ENCODE data around the gene DNAJC8.

Gene DNAJC8

GRCh38 chr1:28257736-28258135 is 24.9 kb upstream of the DNAJC8 start:
- no peak for TF ChIP-seq ARNTL (CRISPR knock-in tag; IDR thresholded peaks at IDR 0.05; ENCODE audit: borderline replicate concordance, low read depth)
- no peak for TF ChIP-seq RARB (CRISPR knock-in tag; IDR thresholded peaks at IDR 0.05)
- no peak for TF ChIP-seq OSR1 (CRISPR knock-in tag; IDR thresholded peaks at IDR 0.05)
- TF ChIP-seq ISL1 (CRISPR knock-in tag; IDR thresholded peaks at IDR 0.05): no peak
- TF ChIP-seq TCF4 (CRISPR knock-in tag; IDR thresholded peaks at IDR 0.05; ENCODE audit: borderline replicate concordance): no peak
- no peak for TF ChIP-seq ESRRG (CRISPR knock-in tag; IDR thresholded peaks at IDR 0.05)
- no peak for TF ChIP-seq ZNF70 (CRISPR knock-in tag; IDR thresholded peaks at IDR 0.05)
- TF ChIP-seq PPARA (CRISPR knock-in tag; IDR thresholded peaks at IDR 0.05; ENCODE audit: borderline replicate concordance): no peak
- TF ChIP-seq GLIS3 (CRISPR knock-in tag; IDR thresholded peaks at IDR 0.05): no peak
- no peak for TF ChIP-seq CSDC2 (CRISPR knock-in tag; IDR thresholded peaks at IDR 0.05)
- no peak for TF ChIP-seq CSRNP3 (CRISPR knock-in tag; IDR thresholded peaks at IDR 0.05)
- TF ChIP-seq PATZ1 (CRISPR knock-in tag; IDR thresholded peaks at IDR 0.05; ENCODE audit: borderline replicate concordance): no peak
- ATAC-seq: no peak

GRCh38 chr1:28256197-28256827 is 23.5 kb upstream of the DNAJC8 start:
- no peak for TF ChIP-seq ZC3H10 (CRISPR knock-in tag; IDR thresholded peaks at IDR 0.05)
- TF ChIP-seq ZFP30 (CRISPR knock-in tag; IDR thresholded peaks at IDR 0.05): no peak
- TF ChIP-seq POU6F1 (CRISPR knock-in tag; IDR thresholded peaks at IDR 0.05; ENCODE audit: borderline replicate concordance, low read depth): no peak
- no peak for TF ChIP-seq TCF4 (CRISPR knock-in tag; IDR thresholded peaks at IDR 0.05; ENCODE audit: borderline replicate concordance)
- TF ChIP-seq ISL1 (CRISPR knock-in tag; IDR thresholded peaks at IDR 0.05): no peak
- TF ChIP-seq BACH2 (CRISPR knock-in tag; IDR thresholded peaks at IDR 0.05; ENCODE audit: borderline replicate concordance): no peak
- TF ChIP-seq RARB (CRISPR knock-in tag; IDR thresholded peaks at IDR 0.05): no peak
- TF ChIP-seq PATZ1 (CRISPR knock-in tag; IDR thresholded peaks at IDR 0.05; ENCODE audit: borderline replicate concordance): no peak
- no peak for TF ChIP-seq ZNF70 (CRISPR knock-in tag; IDR thresholded peaks at IDR 0.05)
- no peak for TF ChIP-seq CSDC2 (CRISPR knock-in tag; IDR thresholded peaks at IDR 0.05)
- no peak for TF ChIP-seq TSHZ2 (CRISPR knock-in tag; IDR thresholded peaks at IDR 0.05)
- TF ChIP-seq OSR1 (CRISPR knock-in tag; IDR thresholded peaks at IDR 0.05): no peak
- no peak for TF ChIP-seq ZNF8 (CRISPR knock-in tag; IDR thresholded peaks at IDR 0.05)
- no peak for TF ChIP-seq PPARA (CRISPR knock-in tag; IDR thresholded peaks at IDR 0.05; ENCODE audit: borderline replicate concordance)
- TF ChIP-seq SNAI2 (CRISPR knock-in tag; IDR thresholded peaks at IDR 0.05): no peak
- no peak for TF ChIP-seq ZNF565 (CRISPR knock-in tag; conservative IDR thresholded peaks at IDR 0.05; ENCODE audit: low read depth)
- TF ChIP-seq GLIS3 (CRISPR knock-in tag; IDR thresholded peaks at IDR 0.05): no peak
- no peak for ATAC-seq

All from SK-N-SH treated with all-trans-retinoic acid at 6 μM for 48 hours (cell line).